ENCODE measurements around the gene EFCAB7.

Gene EFCAB7

DNA sequence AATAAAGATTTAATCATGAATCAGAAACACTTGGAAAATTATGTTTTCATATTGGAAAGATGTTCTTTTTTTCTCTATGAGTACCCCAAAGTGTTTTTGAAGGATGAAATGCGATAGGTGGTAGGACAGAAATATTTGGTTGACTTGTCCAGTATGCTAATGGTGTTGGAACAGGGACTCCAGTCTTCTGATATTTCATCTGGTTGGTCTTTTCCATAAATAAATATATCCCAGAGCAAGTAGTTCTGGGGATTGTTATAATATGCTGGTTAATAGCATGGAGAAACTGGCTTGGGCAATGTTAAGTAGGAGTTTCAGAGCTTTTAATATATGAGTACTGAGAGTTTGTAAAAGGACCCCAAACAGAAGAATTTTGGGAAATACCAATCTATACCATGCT is 78.6 kb downstream of the EFCAB7 start:
- no peak for DNase-seq
- TF ChIP-seq GATA1 (IDR thresholded peaks at IDR 0.05; ENCODE audit: low read depth, low read length) (no peak), POLR2A (IDR thresholded peaks at IDR 0.05; ENCODE audit: low read length) (no peak)

DNA sequence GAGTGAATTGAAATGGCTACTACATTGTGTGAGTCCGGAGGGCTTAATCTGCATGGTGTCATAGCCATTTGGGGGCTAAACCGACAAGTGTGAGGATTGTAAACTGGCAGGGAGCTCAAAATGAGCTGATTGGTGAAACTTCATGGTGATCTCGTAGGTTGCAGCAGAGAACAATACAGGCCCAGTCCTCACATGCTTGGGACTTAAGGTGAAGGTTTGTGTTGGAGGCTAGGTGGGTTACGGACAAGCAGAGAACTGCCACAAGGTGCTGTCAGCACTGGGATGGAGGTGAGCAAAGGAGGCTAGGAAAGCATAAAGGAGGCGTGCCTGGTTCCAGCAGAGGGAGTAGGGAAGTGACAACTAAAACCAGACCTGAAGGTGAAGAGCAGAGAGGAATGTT is 79.3 kb downstream of the EFCAB7 start:
- DNase-seq = no peak
- no peak for TF ChIP-seq GATA1 (IDR thresholded peaks at IDR 0.05; ENCODE audit: low read depth, low read length)
- no peak for TF ChIP-seq POLR2A (IDR thresholded peaks at IDR 0.05; ENCODE audit: low read length)

DNA sequence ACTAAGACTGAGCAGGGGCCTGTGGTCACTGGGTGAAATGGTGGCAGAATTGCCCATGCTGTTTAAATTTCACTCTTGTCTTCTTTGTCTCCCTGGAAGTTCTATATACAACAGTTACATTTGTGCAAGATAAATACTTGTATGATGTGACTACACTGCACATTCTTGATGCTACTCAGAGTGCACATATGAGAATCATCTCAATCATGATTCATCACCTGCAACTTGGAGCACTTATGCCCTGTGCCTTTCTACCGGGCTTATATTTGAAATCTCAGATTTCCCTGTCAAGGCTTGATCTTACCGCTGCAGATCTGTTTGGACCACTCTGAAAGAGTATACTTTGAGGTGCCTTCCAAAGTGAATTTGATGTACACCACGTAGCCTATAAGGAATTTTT is 80.5 kb downstream of the EFCAB7 start:
- no peak for DNase-seq
- no peak for TF ChIP-seq GATA1 (IDR thresholded peaks at IDR 0.05; ENCODE audit: low read depth, low read length)
- TF ChIP-seq POLR2A (IDR thresholded peaks at IDR 0.05; ENCODE audit: low read length) = no peak

DNA sequence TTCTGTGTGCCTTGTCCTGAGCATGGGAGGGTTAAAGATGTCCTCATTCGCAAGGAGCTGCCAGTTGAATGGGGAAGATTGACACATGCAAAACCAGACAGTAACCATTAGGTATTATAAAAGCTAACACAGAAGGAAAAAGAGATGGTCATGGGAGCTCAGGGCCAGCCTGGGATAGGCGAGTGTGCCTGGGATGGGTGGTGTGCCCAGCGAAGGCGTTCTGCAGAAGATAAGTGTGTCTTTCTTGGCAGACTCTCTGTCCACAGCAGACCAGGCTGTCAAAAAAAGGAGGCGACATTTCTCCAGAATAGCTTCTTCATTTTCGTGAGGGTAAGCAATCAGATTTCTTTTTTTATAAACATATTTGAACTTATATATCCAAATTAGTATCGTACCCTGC is 84.0 kb downstream of the EFCAB7 start:
- no peak for DNase-seq
- TF ChIP-seq POLR2A (IDR thresholded peaks at IDR 0.05; ENCODE audit: low read length) (no peak), GATA1 (IDR thresholded peaks at IDR 0.05; ENCODE audit: low read depth, low read length) (no peak)

DNA sequence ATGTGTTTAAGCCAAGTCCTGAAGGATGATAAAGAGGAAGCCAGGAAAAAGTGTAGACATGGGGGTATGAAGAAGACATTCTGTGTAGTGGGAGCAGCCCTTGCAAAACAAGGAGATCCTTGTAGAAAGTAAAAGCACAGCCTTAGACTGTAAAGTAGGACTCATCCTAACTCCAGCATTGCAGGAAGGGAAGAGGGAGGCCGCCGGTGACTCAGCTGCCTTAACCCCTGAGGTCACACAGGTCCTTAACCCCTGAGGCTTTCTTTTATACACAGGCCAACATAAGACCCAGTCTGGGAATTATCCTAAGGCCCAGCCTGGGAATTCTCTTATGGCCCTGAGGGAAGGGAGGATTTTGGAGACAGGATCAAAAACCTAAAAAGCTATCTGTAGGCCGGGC is 87.9 kb downstream of the EFCAB7 start:
- TF ChIP-seq GATA1 (IDR thresholded peaks at IDR 0.05; ENCODE audit: low read depth, low read length) (no peak), POLR2A (IDR thresholded peaks at IDR 0.05; ENCODE audit: low read length) (no peak)
- no peak for DNase-seq

DNA sequence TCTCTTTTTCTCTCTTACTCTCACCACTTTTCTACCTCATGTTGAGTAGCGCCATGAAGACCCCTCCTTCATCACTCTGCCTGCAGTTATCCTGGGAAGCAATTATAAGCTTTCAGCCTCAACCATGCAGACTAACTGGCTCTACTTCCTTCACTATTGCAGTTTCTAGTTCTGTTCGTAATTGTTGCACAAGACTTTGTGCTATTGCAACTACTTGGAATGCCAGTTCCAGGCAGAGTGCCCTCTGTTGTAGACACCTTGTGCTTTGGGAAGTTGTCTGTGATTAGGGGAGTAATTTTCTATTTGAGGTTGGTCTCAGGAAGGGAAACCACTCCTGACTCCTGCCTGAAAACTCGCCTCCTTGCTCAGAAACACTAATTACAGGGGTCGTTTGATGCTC is 89.2 kb downstream of the EFCAB7 start:
- no peak for DNase-seq
- TF ChIP-seq GATA1 (IDR thresholded peaks at IDR 0.05; ENCODE audit: low read depth, low read length) (no peak), POLR2A (IDR thresholded peaks at IDR 0.05; ENCODE audit: low read length) (no peak)

DNA sequence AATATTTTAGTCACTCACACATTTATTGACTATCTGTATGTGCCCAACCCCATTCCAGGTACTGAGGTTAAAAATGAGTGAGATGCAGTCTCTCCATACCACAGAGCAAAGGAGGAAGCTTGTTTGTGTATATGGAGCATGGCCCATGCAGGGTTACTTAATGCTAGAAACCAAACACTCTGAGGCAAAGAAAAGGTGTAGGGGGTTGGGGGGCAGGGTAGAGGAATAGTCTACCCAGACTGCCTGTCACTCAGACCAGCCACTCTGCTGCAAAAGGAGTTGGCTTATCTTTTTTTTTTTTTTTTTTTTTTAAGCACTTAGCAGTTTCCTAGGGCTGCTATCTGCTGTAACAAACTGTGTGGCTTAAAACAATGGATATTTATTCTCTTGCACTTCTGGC is 89.6 kb downstream of the EFCAB7 start:
- TF ChIP-seq POLR2A (IDR thresholded peaks at IDR 0.05; ENCODE audit: low read length) (no peak), GATA1 (IDR thresholded peaks at IDR 0.05; ENCODE audit: low read depth, low read length) (no peak)
- no peak for DNase-seq

DNA sequence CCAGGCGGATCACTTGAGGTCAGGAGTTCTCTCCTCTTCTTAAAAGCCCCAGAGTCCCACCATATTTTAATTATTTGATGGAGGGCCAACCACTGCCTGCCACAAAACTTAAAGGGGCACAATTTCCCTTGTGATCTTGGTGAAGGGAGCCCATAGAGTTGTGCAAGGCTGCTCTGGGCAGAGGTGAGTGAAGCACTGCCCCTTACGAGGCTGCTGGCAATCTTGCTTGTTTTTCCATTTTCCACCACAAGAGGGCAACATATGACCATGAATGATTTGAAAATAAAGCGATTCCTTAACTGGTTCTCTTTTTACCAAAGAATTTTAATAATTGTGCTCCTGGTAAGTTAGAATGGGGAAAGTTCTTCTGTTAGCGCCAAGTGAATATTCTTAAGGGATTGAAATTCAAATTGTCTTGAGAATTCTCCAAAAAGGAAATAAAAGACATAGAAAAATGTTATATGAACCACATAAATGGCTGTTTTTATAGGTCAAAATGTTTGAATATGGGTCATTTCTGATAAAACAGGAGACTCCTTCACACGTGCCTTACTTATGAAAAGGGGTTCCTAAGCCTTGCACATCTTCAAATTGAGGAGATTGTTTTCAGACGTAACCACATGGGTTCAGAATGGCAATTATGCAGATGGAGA is 92.6 kb downstream of the EFCAB7 start:
- peak; percentile 60 to 83 for DNase-seq
- TF ChIP-seq POLR2A (IDR thresholded peaks at IDR 0.05; ENCODE audit: low read length) = no peak
- TF ChIP-seq GATA1 (IDR thresholded peaks at IDR 0.05; ENCODE audit: low read depth, low read length) = no peak

DNA sequence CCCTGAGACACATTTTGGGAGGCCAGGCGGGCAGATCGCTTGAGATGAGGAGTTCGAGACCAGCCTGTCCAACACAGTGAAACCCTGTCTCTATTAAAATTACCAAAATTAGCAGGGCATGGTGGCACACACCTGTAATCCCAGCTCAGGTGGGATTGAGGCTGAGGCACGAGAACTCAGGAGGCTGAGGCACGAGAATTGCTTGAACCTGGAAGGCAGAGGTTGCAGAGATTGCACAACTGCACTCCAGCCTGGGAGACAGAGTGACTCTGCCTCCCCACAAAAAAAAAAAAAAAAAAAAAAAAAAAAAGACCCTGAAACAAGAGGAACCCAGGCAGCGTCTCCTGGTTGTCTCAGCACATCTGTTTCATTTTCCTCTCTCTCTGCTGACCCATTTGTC is 94.1 kb downstream of the EFCAB7 start:
- no peak for DNase-seq
- TF ChIP-seq POLR2A (IDR thresholded peaks at IDR 0.05; ENCODE audit: low read length) (no peak), GATA1 (IDR thresholded peaks at IDR 0.05; ENCODE audit: low read depth, low read length) (no peak)

DNA sequence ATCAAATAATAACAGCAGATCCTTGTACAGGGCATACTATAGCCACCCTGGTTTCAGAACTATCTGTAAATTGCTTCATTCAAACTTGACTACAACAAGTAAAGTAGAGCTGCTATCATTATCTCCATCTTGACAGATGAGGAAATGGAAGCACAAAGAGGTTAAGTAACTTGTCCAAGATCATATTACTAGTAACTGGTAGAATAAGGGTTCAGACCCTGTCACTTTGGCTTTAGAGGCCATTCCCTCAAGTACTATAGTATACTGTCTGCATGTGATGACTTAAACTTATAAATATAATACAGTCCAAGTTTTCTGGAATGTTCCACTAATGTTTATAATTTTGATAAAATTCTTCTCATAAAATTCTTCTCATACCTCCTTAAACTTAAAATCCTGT is 94.7 kb downstream of the EFCAB7 start:
- DNase-seq = no peak
- no peak for TF ChIP-seq GATA1 (IDR thresholded peaks at IDR 0.05; ENCODE audit: low read depth, low read length)
- no peak for TF ChIP-seq POLR2A (IDR thresholded peaks at IDR 0.05; ENCODE audit: low read length)

DNA sequence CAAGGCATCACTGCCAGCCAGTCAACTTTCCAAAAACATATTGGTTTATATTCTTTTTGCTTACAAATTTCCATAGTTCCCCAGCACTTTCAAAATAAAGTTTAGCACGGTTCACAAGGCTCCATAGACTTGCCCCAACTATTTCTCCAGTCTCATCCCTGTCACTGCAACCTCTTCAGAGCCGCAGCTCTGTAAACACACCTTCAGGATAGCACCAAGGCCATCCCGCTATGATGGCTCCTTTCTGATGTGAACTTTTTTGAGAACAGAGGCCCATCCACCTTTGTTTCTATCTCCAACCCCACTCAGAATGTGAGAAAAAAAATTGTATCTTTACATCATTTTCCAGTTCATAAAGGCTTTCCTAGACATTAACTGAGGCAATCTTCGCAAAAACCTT is 96.2 kb downstream of the EFCAB7 start:
- TF ChIP-seq GATA1 (IDR thresholded peaks at IDR 0.05; ENCODE audit: low read depth, low read length) = no peak
- TF ChIP-seq POLR2A (IDR thresholded peaks at IDR 0.05; ENCODE audit: low read length) = no peak
- no peak for DNase-seq

DNA sequence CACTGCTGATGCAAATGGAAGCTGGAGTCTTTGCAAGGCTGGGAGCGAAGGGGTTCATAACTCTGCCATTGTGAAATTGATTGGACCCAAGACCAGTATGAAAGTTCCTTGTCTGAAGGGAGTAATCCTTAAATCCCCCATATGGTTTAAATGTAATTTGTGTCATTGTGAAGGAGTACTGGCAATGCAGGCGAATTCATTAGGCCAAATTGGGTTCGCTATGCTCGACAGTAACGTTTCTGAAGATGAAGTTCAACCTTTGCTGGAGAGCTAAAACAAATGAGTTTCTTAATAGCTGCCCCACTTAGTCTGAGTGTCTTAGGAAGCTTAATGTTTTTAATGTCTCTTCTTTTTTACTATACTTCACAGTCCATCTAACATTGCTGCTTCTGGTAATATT is 97.3 kb downstream of the EFCAB7 start:
- no peak for TF ChIP-seq GATA1 (IDR thresholded peaks at IDR 0.05; ENCODE audit: low read depth, low read length)
- TF ChIP-seq POLR2A (IDR thresholded peaks at IDR 0.05; ENCODE audit: low read length) = no peak
- no peak for DNase-seq

DNA sequence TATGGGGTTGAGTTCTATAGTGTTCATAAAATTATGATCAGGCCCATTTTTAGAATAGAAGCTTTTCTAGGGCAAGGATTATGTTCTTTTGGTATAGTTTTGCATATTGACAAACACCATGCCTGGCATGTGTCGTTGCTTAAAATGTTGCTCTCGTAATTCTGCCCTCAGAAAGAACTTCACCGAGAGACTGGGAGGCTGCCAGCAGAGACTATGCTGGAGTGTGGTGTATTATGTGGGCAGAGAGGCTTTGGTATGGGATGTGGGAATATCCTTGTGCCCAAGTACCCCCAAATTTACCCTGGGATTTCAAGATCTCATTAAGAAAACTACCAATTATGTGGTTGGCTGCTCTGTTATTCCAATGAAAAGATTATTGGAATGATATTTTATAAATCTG is 97.8 kb downstream of the EFCAB7 start:
- no peak for DNase-seq
- TF ChIP-seq POLR2A (IDR thresholded peaks at IDR 0.05; ENCODE audit: low read length) (no peak), GATA1 (IDR thresholded peaks at IDR 0.05; ENCODE audit: low read depth, low read length) (no peak)

DNA sequence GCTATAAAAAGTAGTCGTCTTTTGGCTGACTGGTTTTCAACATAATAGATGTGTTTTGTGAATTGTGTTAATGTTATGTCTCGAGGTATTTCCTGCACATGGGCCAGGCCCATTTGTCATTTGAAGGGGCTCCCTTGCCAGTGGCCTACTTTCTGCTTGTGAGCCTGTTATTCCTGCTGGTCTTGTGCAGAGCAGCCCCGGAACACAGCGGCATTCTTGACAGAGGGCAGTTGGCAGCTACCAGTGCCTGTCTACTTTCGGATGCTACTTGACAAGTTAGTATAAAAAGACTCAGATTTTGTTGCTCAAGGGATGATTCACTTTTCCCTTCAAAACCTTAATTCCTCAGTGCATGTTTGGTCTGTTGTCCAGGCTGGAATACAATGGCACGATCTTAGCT is 98.4 kb downstream of the EFCAB7 start:
- no peak for DNase-seq
- TF ChIP-seq POLR2A (IDR thresholded peaks at IDR 0.05; ENCODE audit: low read length) (no peak), GATA1 (IDR thresholded peaks at IDR 0.05; ENCODE audit: low read depth, low read length) (no peak)
